K562 (cell line): Measurements from ENCODE around the gene PRKAG2. TPM values are rescaled to one million over a fixed set of nuclear protein-coding genes. Genes with fewer than 3 reads are reported as not detected.

Experiments
- BCL6 ChIP-seq: fragments of 250-450 bp; sonication (Bioruptor Pico); IDR thresholded peaks from 2 replicates; pipeline ENCODE4 v1.4.0; 2020
- BDP1 ChIP-seq: IDR thresholded peaks from 3 replicates; pipeline ENCODE4 v1.6.1; 2011; ENCODE audit not compliant: insufficient read length, insufficient read depth
- CHD2 ChIP-seq: IDR thresholded peaks from 2 replicates; pipeline ENCODE4 v1.6.1; 2011; ENCODE audit warnings: low read depth, low read length
- DACH1 ChIP-seq: fragments of 450-650 bp; IDR thresholded peaks from 2 replicates; pipeline ENCODE4 v1.6.1; 2018; ENCODE audit not compliant: partially characterized antibody
- EWSR1 ChIP-seq: fragments of 450-650 bp; IDR thresholded peaks from 2 replicates; pipeline ENCODE4 v1.6.1; 2018; ENCODE audit warnings: borderline replicate concordance, mild to moderate bottlenecking, low read depth, moderate library complexity; ENCODE audit not compliant: partially characterized antibody
- FOXP1 ChIP-seq: sonication (generic); formaldehyde crosslinking; IDR thresholded peaks from 2 replicates; pipeline ENCODE4 v1.8.0; 2022; ENCODE audit warnings: mild to moderate bottlenecking, missing genetic modification reagents
- KDM5B ChIP-seq: fragments of 200-600 bp; sonication (generic); IDR thresholded peaks from 2 replicates; pipeline ENCODE4 v1.6.1; 2012; ENCODE audit warnings: low read depth, mild to moderate bottlenecking, moderate library complexity, low read length, control low read depth, inconsistent platforms; ENCODE audit not compliant: insufficient replicate concordance
- MAX ChIP-seq: sonication (generic); formaldehyde crosslinking; IDR thresholded peaks from 2 replicates; pipeline ENCODE4 v1.9.0; 2022; ENCODE audit warnings: mild to moderate bottlenecking, missing genetic modification reagents
- NFIC ChIP-seq: fragments of 450-650 bp; IDR thresholded peaks from 2 replicates; pipeline ENCODE4 v1.6.1; 2017; ENCODE audit warnings: mild to moderate bottlenecking, inconsistent platforms
- SPI1 ChIP-seq: IDR thresholded peaks from 2 replicates; pipeline ENCODE4 v1.6.1; 2011; ENCODE audit warnings: low read depth, low read length, control low read depth, borderline replicate concordance
- THAP12 ChIP-seq: fragments of 250-450 bp; sonication (Bioruptor Pico); IDR thresholded peaks from 2 replicates; pipeline ENCODE4 v1.9.0; 2021; ENCODE audit warnings: mild to moderate bottlenecking, inconsistent platforms
- TRIM28 ChIP-seq: fragments of 450-650 bp; IDR thresholded peaks from 2 replicates; pipeline ENCODE4 v1.6.1; 2017
- U2AF1 ChIP-seq: fragments of 200-400 bp; formaldehyde crosslinking; optimal IDR thresholded peaks from 2 replicates; pipeline ENCODE3; 2017; ENCODE audit warnings: mild to moderate bottlenecking, low read depth, low read length, moderate library complexity
- ZNF511 ChIP-seq: sonication (generic); formaldehyde crosslinking; IDR thresholded peaks from 2 replicates; pipeline ENCODE4 v1.8.0; 2022; ENCODE audit warnings: mild to moderate bottlenecking, missing genetic modification reagents
- polyA plus RNA-seq, 8 experiments: library from polyadenylated mRNA; depleted of rRNA in 4 of 8; stranded (reverse) in 5 of 8; unstranded in 3 of 8; fragments of >200 nt; fragmentation: Nextera tagmentation in 2 of 8; fragmentation: Illumina TruSeq in 1 of 8; extraction: Ambion mirVana in 2 of 8; extraction: Trizol in 1 of 8; gene quantifications; 2 replicates each; pipeline versions ENCODE4 v1.2.1 to v1.2.3, GENCODE V29; 2011 to 2014; ENCODE audit warnings: inconsistent platforms in 1 of 8, missing spikeins in 1 of 8
- total RNA-seq, 7 experiments: library from RNA; depleted of rRNA in 6 of 7; stranded (reverse); fragments of >200 nt in 6 of 7; fragmentation: Illumina TruSeq in 2 of 7; extraction: Trizol in 2 of 7; gene quantifications; 2 replicates each; pipeline versions ENCODE4 v1.2.1 to v1.2.3, GENCODE V29; 2011 to 2021; ENCODE audit warnings: low replicate concordance in 1 of 7

Gene PRKAG2
- total and polyA plus RNA-seq, 9 of the 15 experiments (the other 6 are each of a cell fraction or from before 2014, with no cell fraction given) = 0.99 to 5.6 (median 3.3) TPM

- 0 out of 2 replicates have a peak, but pooled peaks have one; percentile 28 for TF ChIP-seq THAP12 (CRISPR knock-in tag)
- TF ChIP-seq TRIM28 = no peak
- TF ChIP-seq BCL6 (CRISPR knock-in tag) = no peak
- no peak for TF ChIP-seq U2AF1
- TF ChIP-seq DACH1 = no peak
- no peak for TF ChIP-seq NFIC
- TF ChIP-seq KDM5B = no peak
- TF ChIP-seq BDP1 = no peak
- 0 out of 2 replicates have a peak, but pooled peaks have one; percentile 26 for TF ChIP-seq ZNF511
- TF ChIP-seq MAX (CRISPR knock-in tag) = peak; percentile 60; the same call in 1 of the 2 replicates
- no peak for TF ChIP-seq SPI1
- no peak for TF ChIP-seq EWSR1
- TF ChIP-seq CHD2 = no peak
- 0 out of 2 replicates have a peak, but pooled peaks have one; percentile 25 for TF ChIP-seq FOXP1
These were observed 94.1 kb downstream of the PRKAG2 start (continued) for GRCh38 chr7:151782598-151783448.
